Left renal cortex interstitium (tissue), 4 donors: ENCODE results near the gene CDC14A. TPM values are rescaled to one million over a fixed set of nuclear protein-coding genes. Genes with fewer than 3 reads are reported as not detected.

Experiments
- DNase-seq, 4 donors: peaks; one replicate each; pipeline ENCODE4 v3.0.0-alpha.2; 2013; ENCODE audit warnings: low read depth in 4 of 4, low spot score in 2 of 4, missing footprints in 1 of 4
- polyA plus RNA-seq, 4 donors: library from polyadenylated mRNA; unstranded; fragments of 120-200 nt; gene quantifications; one replicate each; pipeline ENCODE4 v1.2.1, GENCODE V29; 2013; ENCODE audit not compliant: insufficient read length in 4 of 4

Gene CDC14A
- polyA plus RNA-seq, 4 donors, result 25.7 to 34.2 (median 28.9) TPM

- no peak for DNase-seq
Observed at GRCh38 chr1:100565937-100566699, 213.8 kb downstream of the CDC14A start.

DNA sequence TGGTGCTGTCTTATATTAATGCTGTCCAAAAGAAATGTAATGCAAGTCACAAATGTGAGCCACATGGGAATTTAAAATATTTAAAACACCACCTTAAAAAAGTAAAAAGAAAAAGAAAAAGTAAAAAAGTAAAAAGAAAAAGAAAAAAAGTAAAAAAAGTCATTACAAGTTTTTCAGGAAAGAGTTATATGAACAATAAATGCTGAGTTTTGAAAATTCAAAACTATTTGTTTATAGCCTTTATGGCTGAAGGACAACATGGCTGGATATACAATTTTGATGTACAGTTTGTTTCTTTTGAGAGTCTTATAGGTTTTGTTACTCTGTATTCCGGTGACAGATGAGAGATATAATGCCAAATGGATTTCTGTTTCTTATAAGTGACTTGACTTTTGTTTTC, 214.8 kb downstream of the CDC14A start:
- no peak for DNase-seq

Other genes starting within 250 kb of the CDC14A start
- 10 to 100 TPM in 1 of 4 donors, 1 to 10 TPM in 3; 8.1 to 10.5 (median 8.2) TPM for gene SASS6, start 219.6 kb upstream of the CDC14A start, polyA plus RNA-seq
- 10 to 100 TPM; 26.1 to 45.9 (median 31.7) TPM for gene TRMT13, start 219.3 kb upstream of the CDC14A start, polyA plus RNA-seq
- gene LRRC39, start 174.2 kb upstream of the CDC14A start, polyA plus RNA-seq, result 1 to 10 TPM; 1.4 to 4.1 (median 2.5) TPM
- 10 to 100 TPM; 19.7 to 27.6 (median 24.3) TPM for gene DBT, start 102.7 kb upstream of the CDC14A start, polyA plus RNA-seq
- 10 to 100 TPM; 30.5 to 39.9 (median 31.9) TPM for gene RTCA, start 86.3 kb upstream of the CDC14A start, polyA plus RNA-seq
- gene GPR88, start 185.6 kb downstream of the CDC14A start, polyA plus RNA-seq, result under 1 TPM; 0.14 to 0.37 (median 0.23) TPM